Activated CD8-positive, alpha-beta memory T cell treated with anti-CD3 and anti-CD28 coated beads for 36 hours (primary cell): ENCODE results near the gene ADAMTS4. TPM values are rescaled to one million over a fixed set of nuclear protein-coding genes. Genes with fewer than 3 reads are reported as not detected.

Experiments used
- CTCF ChIA-PET: fragments of 350-600 bp; sonication (Branson Sonifier 250); formaldehyde crosslinking; loops from one replicate; lab custom pipeline; 2021; ENCODE audit warnings: antibody characterized with exemption; lab: Charles Lee
- POLR2A ChIA-PET: fragments of 350-600 bp; sonication (Branson Sonifier 250); formaldehyde crosslinking; loops from one replicate; lab custom pipeline; 2021; ENCODE audit warnings: antibody characterized with exemption; lab: Charles Lee
- total RNA-seq, 2 experiments: library from RNA; stranded (reverse); gene quantifications; one replicate each; pipeline ENCODE4 v1.2.3, GENCODE V29; 2021

The ADAMTS4 gene
- total RNA-seq, 2 experiments from 2014 or later, result 0.27 to 0.69 TPM

GRCh38 chr1:161200992-161201835, 2.4 kb upstream of the ADAMTS4 start:
- ChIA-PET POLR2A (interaction anchor here (0.5 to 2.5 kb wide), 9 partner anchors 8 to 173 kb away, joined by 3 to 10 read pairs (median 7); partner anchors contain the start of genes PPOX, SDHC and TOMM40L), CTCF (interaction anchor here (0.6 to 7.2 kb wide), 7 partner anchors 9 to 162 kb away, joined by 3 to 56 read pairs (median 5); partner anchors contain the start of genes APOA2, PPOX, TOMM40L and TSTD1)

DNA sequence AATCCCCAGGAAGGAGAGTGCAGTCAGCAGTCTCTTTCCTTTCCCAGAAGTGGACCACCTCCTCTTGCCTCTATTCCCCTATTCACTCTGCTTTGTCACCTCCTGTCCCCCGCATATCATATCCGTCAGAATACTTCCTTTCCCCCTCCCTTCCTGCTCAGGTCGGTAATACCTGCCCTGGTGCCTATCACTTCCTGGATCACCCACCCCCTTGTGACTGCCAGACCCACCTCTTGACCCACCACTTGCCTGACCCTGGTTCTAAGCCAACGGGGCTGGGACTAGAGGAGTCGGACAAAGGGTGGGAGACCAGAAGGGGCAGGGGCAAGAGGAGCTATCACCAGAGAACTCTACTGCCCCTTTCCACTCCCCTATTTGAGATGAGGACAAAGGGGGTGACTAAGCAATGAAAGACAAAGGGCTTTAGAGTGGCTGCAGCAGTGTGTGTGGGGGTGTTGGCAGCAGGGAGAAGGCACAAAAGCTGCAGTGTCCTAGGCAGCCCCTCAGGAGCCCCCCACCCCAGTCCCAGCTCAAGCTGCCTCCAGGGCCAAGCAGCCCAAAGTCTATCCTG, 1.7 kb upstream of the ADAMTS4 start:
- POLR2A ChIA-PET, result interaction anchor here (2.5 kb wide), 1 partner anchor 25 kb away, joined by 10 read pairs; the partner anchor contains the start of gene TOMM40L
- CTCF ChIA-PET, result interaction anchor here (0.6 to 7.2 kb wide), 5 partner anchors 8 to 162 kb away, joined by 5 to 56 read pairs (median 5); partner anchors contain the start of genes APOA2, PPOX, TOMM40L and TSTD1

DNA sequence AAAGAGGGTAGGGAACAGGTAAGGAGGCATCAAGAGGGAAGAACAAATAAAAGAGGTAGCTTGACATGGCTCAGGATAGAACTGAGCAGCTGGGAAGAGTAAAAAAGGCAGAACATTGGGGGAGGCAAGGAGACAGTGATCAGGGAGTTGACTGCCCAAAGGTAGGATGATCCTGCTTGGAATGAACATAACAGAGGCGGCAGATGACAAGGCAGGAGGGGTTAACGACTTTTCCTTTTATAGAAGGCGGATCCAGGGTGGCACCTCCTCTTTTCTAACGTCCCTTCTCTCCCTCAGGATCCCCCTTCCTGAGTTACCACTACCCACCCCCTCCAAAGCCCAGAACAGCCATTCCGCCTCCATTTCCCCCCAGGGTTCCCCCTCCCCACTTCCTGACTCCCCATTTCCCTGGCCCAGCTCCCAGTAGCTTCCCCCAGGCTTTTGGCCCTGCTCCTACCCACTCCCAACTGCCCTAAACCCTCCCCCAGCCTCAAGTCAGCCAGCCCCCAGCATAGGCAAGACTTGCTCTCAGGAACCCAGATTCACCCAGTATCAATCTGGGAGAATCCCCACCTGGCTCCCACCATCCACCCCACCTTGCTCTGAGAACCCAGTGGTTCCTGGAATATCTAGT, 769 bp upstream of the ADAMTS4 start:
- CTCF ChIA-PET, result interaction anchor here (1.6 kb wide), 1 partner anchor 26 kb away, joined by 4 read pairs; the partner anchor contains the start of gene TOMM40L
- POLR2A ChIA-PET, result no interaction called here

- CTCF ChIA-PET, result interaction anchor here (1.6 kb wide), 1 partner anchor 27 kb away, joined by 4 read pairs; the partner anchor contains the start of gene TOMM40L
- POLR2A ChIA-PET, result no interaction called here
Observed at GRCh38 chr1:161198194-161198896, 509 bp downstream of the ADAMTS4 start.

GRCh38 chr1:161197560-161198193, 1.2 kb downstream of the ADAMTS4 start:
- ChIA-PET POLR2A (no interaction called here), CTCF (interaction anchor here (1.0 kb wide), 1 partner anchor 10 kb away, joined by 3 read pairs; no protein-coding TSS in a partner anchor)

GRCh38 chr1:161196521-161197451, 2.1 kb downstream of the ADAMTS4 start:
- ChIA-PET POLR2A (no interaction called here), CTCF (interaction anchor here (1.0 kb wide), 1 partner anchor 9 kb away, joined by 3 read pairs; no protein-coding TSS in a partner anchor)

DNA sequence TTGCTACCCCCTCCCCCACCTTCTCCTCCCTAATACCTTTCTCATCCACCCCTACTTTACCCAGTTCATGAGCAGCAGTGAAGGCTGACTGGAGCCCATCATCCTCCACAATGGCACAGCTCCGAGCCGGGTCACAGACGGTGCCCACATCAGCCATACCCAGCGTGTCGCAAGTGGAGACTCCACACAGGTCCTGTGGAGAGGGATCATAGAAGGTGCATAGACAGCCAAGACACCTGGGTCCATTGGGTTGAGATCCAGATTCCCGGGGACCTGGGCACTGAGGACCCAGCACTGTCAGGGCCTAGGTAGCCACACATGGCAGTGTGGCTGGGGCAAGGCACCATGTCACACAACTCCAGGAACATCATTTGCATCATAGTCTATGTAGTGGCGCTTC, 2.7 kb downstream of the ADAMTS4 start:
- ChIA-PET CTCF (no interaction called here), POLR2A (no interaction called here)

DNA sequence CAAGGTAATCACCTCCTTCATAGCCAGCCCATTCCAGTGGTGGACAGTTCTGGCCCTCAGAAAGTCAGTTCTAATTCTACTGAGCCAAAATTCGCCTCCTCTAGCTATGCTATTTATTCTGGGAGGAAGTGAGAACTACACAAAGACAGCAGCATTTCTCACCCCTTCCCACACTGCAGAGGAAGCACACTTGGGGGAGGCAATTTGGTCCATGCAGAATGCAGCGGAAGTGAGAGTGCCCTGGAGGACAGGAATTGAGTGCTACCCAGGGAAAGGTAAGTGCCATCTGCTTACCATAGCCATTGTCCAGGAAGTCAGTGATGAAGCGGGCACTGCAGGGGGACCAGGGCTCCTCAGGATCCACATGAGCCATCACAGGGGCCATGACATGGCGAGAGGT, 3.7 kb downstream of the ADAMTS4 start:
- ChIA-PET CTCF (interaction anchor here (1.2 kb wide), 1 partner anchor 96 kb away, joined by 3 read pairs; no protein-coding TSS in a partner anchor), POLR2A (no interaction called here)

GRCh38 chr1:161193561-161194235, 5.2 kb downstream of the ADAMTS4 start:
- ChIA-PET CTCF (interaction anchor here (0.6 to 3.2 kb wide), 14 partner anchors 8 to 189 kb away, joined by 3 to 23 read pairs (median 5); partner anchors contain the start of genes APOA2, NDUFS2 and TOMM40L), POLR2A (interaction anchor here (2.3 kb wide), 1 partner anchor 8 kb away, joined by 9 read pairs; the partner anchor contains the start of gene NDUFS2)

DNA sequence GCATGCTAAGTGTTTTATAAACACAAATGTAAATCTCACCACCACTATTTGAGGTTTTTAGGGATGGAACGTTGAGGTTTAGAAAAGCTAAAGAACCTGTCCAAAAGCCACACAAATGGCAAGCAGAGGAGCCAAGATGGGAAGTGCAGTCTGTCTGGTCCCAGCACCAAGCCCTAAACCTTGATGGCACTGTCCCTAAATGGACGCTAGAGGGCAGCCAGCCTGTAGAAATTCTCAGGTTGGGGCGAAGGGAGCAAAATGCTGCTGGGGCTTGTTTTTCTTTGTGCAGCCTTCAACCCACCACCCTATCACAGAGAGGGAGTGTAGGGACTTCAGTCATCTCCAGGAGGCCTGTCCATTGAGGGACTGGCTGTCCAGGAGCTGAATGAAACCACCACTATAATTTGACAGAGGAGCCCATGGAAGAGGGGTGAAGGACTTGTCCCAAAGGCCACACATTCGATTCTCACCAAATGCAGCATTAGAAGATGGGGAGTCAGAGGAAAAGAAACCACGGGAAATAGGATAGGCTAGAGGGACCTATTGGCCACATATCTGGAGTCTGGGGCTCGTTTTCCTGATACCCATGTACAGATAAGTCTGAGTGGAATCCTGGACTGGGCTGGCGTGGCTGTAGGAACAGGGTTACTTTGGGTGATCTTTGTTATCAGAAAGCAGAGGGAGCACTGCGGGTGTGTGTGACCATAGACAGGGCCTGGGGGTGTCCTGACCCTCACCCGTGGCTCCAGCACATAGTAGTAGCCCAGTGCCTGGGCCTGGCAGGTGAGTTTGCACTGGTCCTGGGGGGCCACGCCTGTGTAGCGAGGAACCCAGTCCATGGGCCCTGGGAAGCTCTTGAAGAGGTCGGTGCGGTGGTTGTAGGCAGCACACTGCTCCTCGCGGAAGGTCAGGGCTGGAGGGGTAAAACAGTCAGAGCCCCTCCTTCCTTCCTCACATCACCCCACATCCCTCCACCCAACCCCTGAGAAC, 6.1 kb downstream of the ADAMTS4 start:
- CTCF ChIA-PET, result interaction anchor here (0.6 to 3.2 kb wide), 19 partner anchors 9 to 190 kb away, joined by 3 to 23 read pairs (median 4); partner anchors contain the start of genes APOA2, NDUFS2 and TOMM40L
- POLR2A ChIA-PET, result interaction anchor here (0.6 to 2.3 kb wide), 2 partner anchors 9 to 15 kb away, joined by 6 to 9 read pairs; partner anchors contain the start of gene NDUFS2

GRCh38 chr1:161191971-161192370, 6.9 kb downstream of the ADAMTS4 start:
- CTCF ChIA-PET, result interaction anchor here (0.8 to 3.2 kb wide), 17 partner anchors 9 to 195 kb away, joined by 3 to 23 read pairs (median 4); partner anchors contain the start of genes APOA2, NDUFS2 and TOMM40L
- POLR2A ChIA-PET, result interaction anchor here (1.5 kb wide), 1 partner anchor 10 kb away, joined by 4 read pairs; the partner anchor contains the start of gene NDUFS2

GRCh38 chr1:161190962-161191521, 7.8 kb downstream of the ADAMTS4 start:
- ChIA-PET POLR2A (interaction anchor here (1.0 to 1.5 kb wide), 2 partner anchors 11 to 35 kb away, joined by 4 to 7 read pairs; partner anchors contain the start of genes NDUFS2 and TOMM40L), CTCF (interaction anchor here (0.5 to 3.2 kb wide), 12 partner anchors 11 to 200 kb away, joined by 3 to 23 read pairs (median 4); partner anchors contain the start of genes APOA2, NDUFS2 and TOMM40L)

GRCh38 chr1:161189036-161189435, 9.8 kb downstream of the ADAMTS4 start:
- ChIA-PET POLR2A (no interaction called here), CTCF (interaction anchor here (0.6 to 1.4 kb wide), 2 partner anchors 32 to 34 kb away, joined by 3 read pairs; no protein-coding TSS in a partner anchor)

- ChIA-PET CTCF (interaction anchor here (1.2 to 1.4 kb wide), 3 partner anchors 9 to 37 kb away, joined by 3 to 5 read pairs (median 3); partner anchors contain the start of genes B4GALT3 and TOMM40L), POLR2A (no interaction called here)
Observed at GRCh38 chr1:161188381-161188780, 10.5 kb downstream of the ADAMTS4 start.
